H1 (cell line): ENCODE measurements around the gene FOXL2NB. TPM values are rescaled to one million over a fixed set of nuclear protein-coding genes. Genes with fewer than 3 reads are reported as not detected.

ENCODE experiments used
- BACH1 ChIP-seq: IDR thresholded peaks from 2 replicates; pipeline ENCODE4 v1.6.1; 2012; ENCODE audit warnings: low read length, improper control_type of control experiment
- CHD1 ChIP-seq: IDR thresholded peaks from 2 replicates; pipeline ENCODE4 v1.6.1; 2012; ENCODE audit warnings: low read depth, low read length, improper control_type of control experiment
- GTF2F1 ChIP-seq: IDR thresholded peaks from 2 replicates; pipeline ENCODE4 v1.6.1; 2012; ENCODE audit warnings: low read depth, low read length, improper control_type of control experiment, borderline replicate concordance
- JUN ChIP-seq: IDR thresholded peaks from 2 replicates; pipeline ENCODE4 v1.6.1; 2011; ENCODE audit warnings: low read depth, mild to moderate bottlenecking, improper control_type of control experiment, low read length
- RAD21 ChIP-seq, 2 experiments: IDR thresholded peaks in 1 of 2; conservative IDR thresholded peaks in 1 of 2; 2 replicates each; pipeline ENCODE4 v1.6.1; 2011; ENCODE audit warnings: low read depth in 2 of 2, low read length in 2 of 2, improper control_type of control experiment in 1 of 2, inconsistent platforms in 1 of 2, mild to moderate bottlenecking in 1 of 2, moderate library complexity in 1 of 2
- RXRA ChIP-seq: IDR thresholded peaks from 2 replicates; pipeline ENCODE4 v1.6.1; 2011; ENCODE audit warnings: low read depth, mild to moderate bottlenecking, low read length, moderate library complexity; ENCODE audit not compliant: insufficient read depth
- SIX5 ChIP-seq: IDR thresholded peaks from 2 replicates; pipeline ENCODE4 v1.6.1; 2011; ENCODE audit warnings: mild to moderate bottlenecking, low read depth, low read length
- SRF ChIP-seq: IDR thresholded peaks from 2 replicates; pipeline ENCODE4 v1.6.1; 2011; ENCODE audit warnings: mild to moderate bottlenecking, low read depth, low read length, moderate library complexity
- SUZ12 ChIP-seq: fragments of 200-600 bp; sonication (generic); IDR thresholded peaks from 2 replicates; pipeline ENCODE4 v1.6.1; 2012; ENCODE audit warnings: mild to moderate bottlenecking, inconsistent platforms, low read length, moderate library complexity, mixed read lengths
- polyA plus RNA-seq, 7 experiments: library from polyadenylated mRNA; depleted of rRNA in 3 of 7; stranded (reverse) in 5 of 7; unstranded in 2 of 7; fragments of >200 nt in 5 of 7; fragments of 200-250 nt in 2 of 7; gene quantifications; 1 replicate in 5 of 7; 2 replicates in 1 of 7; 4 replicates in 1 of 7; pipeline versions ENCODE4 v1.2.1 to v1.2.3, GENCODE V29; 2011 to 2013; ENCODE audit warnings: missing spikeins in 2 of 7, mixed read lengths in 2 of 7
- total RNA-seq: library from RNA; stranded (reverse); fragmentation: NEBNext Ultra II Directional; extraction: Animal tissue kit (Norgen Biotek cat#: 25700); gene quantifications from 2 replicates; pipeline ENCODE4 v1.2.1, GENCODE V29; 2021
- TF ChIP-seq, protein P1 (sequence below): fragments of 300-600 bp; sonication (generic); IDR thresholded peaks from 2 replicates; pipeline ENCODE4 v1.7.1; 2012; ENCODE audit warnings: low read length, moderate library complexity, mild to moderate bottlenecking, inconsistent platforms; ENCODE audit not compliant: insufficient replicate concordance
- TF ChIP-seq, protein P2 (sequence below): IDR thresholded peaks from 2 replicates; pipeline ENCODE4 v1.6.1; 2012; ENCODE audit warnings: inconsistent platforms

Gene FOXL2NB
- total and polyA plus RNA-seq, 2 of the 8 experiments (the other 6 are each of a cell fraction or from before 2014, with no cell fraction given), result 5.4 to 7.3 TPM

DNA sequence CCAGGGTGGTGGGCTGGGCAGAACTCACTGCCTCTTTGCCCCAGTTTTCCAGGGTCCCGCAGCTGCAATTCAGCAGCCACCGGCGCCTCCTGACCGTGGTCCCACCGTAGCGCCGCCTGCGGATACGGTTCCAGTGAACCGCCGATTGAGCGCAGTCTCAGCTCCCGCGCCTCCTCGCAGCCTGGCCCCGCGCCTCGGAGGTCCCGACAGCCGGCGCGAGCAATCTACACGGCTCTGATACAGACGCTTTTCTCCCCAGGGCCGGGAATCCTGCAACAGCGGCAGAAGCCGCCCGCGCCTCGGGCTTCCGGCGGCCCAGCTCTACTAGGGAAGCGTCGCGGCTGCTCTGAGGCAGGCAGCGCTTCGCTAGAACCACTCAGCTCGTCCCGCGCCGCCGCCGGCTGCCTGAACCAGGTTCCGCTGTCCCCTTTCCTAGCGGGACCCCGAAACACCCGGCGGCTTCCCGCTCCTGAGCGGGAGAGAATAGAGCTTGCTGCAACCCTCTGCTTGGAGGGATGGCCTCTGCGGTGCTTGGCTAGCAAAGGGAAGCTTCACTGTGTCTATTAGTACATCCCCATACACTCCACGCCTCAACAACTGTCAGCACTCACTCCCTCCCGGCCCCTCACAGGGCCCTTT lies 3.1 kb downstream of the FOXL2NB start (continued):
- TF ChIP-seq, protein P1, sequence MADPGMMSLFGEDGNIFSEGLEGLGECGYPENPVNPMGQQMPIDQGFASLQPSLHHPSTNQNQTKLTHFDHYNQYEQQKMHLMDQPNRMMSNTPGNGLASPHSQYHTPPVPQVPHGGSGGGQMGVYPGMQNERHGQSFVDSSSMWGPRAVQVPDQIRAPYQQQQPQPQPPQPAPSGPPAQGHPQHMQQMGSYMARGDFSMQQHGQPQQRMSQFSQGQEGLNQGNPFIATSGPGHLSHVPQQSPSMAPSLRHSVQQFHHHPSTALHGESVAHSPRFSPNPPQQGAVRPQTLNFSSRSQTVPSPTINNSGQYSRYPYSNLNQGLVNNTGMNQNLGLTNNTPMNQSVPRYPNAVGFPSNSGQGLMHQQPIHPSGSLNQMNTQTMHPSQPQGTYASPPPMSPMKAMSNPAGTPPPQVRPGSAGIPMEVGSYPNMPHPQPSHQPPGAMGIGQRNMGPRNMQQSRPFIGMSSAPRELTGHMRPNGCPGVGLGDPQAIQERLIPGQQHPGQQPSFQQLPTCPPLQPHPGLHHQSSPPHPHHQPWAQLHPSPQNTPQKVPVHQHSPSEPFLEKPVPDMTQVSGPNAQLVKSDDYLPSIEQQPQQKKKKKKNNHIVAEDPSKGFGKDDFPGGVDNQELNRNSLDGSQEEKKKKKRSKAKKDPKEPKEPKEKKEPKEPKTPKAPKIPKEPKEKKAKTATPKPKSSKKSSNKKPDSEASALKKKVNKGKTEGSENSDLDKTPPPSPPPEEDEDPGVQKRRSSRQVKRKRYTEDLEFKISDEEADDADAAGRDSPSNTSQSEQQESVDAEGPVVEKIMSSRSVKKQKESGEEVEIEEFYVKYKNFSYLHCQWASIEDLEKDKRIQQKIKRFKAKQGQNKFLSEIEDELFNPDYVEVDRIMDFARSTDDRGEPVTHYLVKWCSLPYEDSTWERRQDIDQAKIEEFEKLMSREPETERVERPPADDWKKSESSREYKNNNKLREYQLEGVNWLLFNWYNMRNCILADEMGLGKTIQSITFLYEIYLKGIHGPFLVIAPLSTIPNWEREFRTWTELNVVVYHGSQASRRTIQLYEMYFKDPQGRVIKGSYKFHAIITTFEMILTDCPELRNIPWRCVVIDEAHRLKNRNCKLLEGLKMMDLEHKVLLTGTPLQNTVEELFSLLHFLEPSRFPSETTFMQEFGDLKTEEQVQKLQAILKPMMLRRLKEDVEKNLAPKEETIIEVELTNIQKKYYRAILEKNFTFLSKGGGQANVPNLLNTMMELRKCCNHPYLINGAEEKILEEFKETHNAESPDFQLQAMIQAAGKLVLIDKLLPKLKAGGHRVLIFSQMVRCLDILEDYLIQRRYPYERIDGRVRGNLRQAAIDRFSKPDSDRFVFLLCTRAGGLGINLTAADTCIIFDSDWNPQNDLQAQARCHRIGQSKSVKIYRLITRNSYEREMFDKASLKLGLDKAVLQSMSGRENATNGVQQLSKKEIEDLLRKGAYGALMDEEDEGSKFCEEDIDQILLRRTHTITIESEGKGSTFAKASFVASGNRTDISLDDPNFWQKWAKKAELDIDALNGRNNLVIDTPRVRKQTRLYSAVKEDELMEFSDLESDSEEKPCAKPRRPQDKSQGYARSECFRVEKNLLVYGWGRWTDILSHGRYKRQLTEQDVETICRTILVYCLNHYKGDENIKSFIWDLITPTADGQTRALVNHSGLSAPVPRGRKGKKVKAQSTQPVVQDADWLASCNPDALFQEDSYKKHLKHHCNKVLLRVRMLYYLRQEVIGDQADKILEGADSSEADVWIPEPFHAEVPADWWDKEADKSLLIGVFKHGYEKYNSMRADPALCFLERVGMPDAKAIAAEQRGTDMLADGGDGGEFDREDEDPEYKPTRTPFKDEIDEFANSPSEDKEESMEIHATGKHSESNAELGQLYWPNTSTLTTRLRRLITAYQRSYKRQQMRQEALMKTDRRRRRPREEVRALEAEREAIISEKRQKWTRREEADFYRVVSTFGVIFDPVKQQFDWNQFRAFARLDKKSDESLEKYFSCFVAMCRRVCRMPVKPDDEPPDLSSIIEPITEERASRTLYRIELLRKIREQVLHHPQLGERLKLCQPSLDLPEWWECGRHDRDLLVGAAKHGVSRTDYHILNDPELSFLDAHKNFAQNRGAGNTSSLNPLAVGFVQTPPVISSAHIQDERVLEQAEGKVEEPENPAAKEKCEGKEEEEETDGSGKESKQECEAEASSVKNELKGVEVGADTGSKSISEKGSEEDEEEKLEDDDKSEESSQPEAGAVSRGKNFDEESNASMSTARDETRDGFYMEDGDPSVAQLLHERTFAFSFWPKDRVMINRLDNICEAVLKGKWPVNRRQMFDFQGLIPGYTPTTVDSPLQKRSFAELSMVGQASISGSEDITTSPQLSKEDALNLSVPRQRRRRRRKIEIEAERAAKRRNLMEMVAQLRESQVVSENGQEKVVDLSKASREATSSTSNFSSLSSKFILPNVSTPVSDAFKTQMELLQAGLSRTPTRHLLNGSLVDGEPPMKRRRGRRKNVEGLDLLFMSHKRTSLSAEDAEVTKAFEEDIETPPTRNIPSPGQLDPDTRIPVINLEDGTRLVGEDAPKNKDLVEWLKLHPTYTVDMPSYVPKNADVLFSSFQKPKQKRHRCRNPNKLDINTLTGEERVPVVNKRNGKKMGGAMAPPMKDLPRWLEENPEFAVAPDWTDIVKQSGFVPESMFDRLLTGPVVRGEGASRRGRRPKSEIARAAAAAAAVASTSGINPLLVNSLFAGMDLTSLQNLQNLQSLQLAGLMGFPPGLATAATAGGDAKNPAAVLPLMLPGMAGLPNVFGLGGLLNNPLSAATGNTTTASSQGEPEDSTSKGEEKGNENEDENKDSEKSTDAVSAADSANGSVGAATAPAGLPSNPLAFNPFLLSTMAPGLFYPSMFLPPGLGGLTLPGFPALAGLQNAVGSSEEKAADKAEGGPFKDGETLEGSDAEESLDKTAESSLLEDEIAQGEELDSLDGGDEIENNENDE, result no peak
- TF ChIP-seq SUZ12 (peak; percentile 98), SIX5 (no peak), RXRA (no peak), CHD1 (no peak), BACH1 (no peak), JUN (no peak), GTF2F1 (no peak), RAD21 (IDR thresholded peaks at IDR 0.05 in 1 of 2, conservative IDR thresholded peaks at IDR 0.05 in 1 of 2; ENCODE audit: low read depth in 2 of 2, low read length in 2 of 2) (no peak), SRF (no peak)
- TF ChIP-seq, protein P2, sequence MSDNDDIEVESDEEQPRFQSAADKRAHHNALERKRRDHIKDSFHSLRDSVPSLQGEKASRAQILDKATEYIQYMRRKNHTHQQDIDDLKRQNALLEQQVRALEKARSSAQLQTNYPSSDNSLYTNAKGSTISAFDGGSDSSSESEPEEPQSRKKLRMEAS, result peak; percentile 37; the same call in 1 of the 2 replicates
